GM12874 (cell line): ENCODE measurements around the gene ABHD17A.

ENCODE experiments used
- CTCF ChIP-seq: IDR thresholded peaks from 2 replicates; pipeline ENCODE4 v1.5.1; 2011; ENCODE audit warnings: low read depth, mild to moderate bottlenecking, control low read depth, low read length, moderate library complexity; ENCODE audit not compliant: insufficient read depth

ABHD17A gene

GRCh38 chr19:1844513-1845124 is 40.7 kb downstream of the ABHD17A start:
- no peak for TF ChIP-seq CTCF

- TF ChIP-seq CTCF = no peak
Measured at GRCh38 chr19:1843646-1844394, 41.5 kb downstream of the ABHD17A start.

GRCh38 chr19:1843116-1843515 is 42.2 kb downstream of the ABHD17A start:
- TF ChIP-seq CTCF = no peak

GRCh38 chr19:1841209-1841924 is 43.9 kb downstream of the ABHD17A start:
- TF ChIP-seq CTCF = no peak

GRCh38 chr19:1840541-1841115 is 44.7 kb downstream of the ABHD17A start:
- TF ChIP-seq CTCF = no peak

- TF ChIP-seq CTCF = no peak
Measured at GRCh38 chr19:1839658-1840540, 45.4 kb downstream of the ABHD17A start.
